Globus pallidus (tissue), 1 donor: ENCODE measurements around the gene MVD.
A peak's percentile ranks its signal among the peaks of the same experiment; 100 is the strongest.

ENCODE experiments used
- DNase-seq: peaks from one replicate; pipeline ENCODE4 v3.0.0-alpha.2; 2015; ENCODE audit warnings: low spot score

The MVD gene, protein sequence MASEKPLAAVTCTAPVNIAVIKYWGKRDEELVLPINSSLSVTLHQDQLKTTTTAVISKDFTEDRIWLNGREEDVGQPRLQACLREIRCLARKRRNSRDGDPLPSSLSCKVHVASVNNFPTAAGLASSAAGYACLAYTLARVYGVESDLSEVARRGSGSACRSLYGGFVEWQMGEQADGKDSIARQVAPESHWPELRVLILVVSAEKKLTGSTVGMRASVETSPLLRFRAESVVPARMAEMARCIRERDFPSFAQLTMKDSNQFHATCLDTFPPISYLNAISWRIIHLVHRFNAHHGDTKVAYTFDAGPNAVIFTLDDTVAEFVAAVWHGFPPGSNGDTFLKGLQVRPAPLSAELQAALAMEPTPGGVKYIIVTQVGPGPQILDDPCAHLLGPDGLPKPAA

DNA sequence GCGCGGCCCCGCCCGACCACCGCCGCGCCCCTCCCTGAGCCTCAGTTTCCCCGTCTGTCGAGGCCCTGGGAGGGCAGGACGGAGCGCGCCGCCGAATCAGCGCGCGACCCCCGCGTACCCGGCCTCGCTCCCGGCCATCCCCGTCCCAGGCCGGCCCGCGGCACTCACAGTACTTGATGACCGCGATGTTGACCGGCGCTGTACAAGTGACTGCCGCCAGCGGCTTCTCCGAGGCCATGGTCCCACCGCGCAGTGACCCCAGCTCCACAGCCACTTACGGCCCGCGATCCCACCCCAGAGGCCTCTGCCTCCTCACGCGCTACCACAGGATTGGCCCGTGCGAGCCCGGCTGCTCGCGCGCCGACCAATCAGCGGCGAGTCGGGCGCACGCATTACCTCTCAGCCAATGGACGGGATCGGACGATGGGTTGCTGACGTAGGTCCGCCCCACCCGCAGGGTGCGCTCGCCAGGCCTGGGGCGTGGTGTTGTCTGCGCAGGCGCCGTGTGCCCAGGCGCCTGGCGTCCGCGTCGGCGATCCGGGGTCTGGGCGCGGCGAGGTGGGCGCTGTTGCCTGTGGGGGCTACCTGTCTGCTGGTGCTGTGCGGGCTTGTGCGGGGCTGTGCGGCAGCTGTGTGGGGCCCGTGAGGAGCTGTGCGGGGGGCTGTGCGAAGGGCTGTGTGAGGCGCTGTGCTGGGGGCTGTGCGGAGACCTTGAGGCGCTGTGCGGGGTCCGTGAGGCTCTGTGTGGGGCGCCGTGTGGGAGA, at the start of gene MVD:
Gene MVD (minus strand): TSS at position 249 of the 764 bp plus-strand sequence. CDS start 11 bp downstream, at position 238.
- DNase-seq, result peak; percentile 97

DNA sequence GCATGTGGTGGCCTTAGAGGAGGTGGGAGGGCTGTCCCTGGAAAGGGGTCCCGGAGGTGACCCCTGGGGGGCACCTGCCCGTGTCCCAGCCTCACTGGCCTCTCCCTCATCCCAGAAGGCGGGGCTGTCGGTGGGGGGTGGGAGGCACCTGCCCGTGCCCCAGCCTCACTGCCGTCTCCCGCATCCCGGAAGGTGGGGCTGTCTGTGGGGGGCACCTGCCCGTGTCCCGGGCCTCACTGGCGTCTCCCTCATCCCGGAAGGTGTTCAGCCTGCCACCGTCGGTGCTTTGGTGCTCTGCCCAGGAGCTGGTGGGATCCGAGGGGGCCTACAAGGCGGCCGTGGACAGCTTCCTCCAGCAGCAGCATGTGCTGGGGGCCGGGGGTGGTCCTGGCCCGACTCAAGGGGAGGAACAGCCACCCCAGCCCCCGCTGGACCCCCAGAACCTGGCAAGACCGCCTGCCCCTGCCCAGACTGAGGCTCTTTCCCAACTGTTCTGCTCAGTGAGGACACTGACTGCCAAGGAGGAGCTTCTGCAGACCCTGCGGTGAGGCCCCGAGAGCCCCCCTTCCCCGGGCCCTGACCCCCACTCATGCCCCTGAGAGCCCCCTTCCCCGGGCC, 49.6 kb upstream of the MVD start:
- no peak for DNase-seq

DNA sequence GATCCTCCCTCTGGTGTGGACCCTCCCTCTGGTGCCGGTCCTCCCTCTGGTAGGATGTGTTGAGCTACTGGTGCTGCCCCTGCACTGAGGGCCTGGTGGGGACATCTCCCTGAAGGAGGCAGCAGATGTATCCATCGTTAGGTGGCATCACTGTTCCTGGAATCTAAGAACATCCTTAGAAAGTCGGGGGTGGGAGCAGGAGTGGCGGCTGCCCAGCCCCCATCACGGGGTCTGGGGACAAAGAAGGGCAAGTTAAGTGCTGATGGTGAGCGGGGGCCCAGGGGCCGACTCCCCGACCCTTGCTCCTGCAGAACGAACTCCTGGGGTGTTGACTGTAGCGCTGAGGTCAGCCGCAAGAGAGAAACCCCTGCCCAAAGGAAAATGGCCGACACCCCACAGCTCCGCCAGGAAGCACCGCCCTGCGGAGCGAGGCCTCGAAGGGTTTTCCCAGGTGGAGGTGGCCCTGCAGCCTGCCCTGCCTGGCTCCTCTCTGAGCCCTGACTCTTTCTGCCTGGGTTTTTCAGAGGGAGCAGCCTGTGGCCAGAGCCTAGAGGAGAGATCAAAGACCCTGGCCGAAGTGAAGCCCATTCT, 49.0 kb upstream of the MVD start:
- DNase-seq, result no peak

DNA sequence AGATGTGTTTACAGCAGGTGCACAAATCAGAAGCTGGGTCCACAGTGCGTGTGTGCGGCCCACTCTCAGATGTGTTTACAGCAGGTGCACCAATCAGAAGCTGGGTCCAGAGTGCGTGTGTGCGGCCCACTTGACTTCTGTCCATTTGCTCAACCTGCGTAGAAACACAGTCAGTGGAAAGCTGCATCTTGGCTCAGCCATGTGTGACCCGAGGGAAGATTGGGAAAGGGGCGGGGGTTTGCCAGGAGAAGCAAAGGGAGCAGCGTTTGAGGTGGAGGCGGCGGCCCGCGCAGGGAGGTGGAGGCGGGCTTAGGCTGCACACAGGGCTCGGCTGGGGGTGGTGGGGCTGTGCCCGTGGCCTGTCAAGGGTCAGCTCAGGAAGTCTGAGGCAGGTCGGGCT, 47.7 kb upstream of the MVD start:
- DNase-seq, result no peak

DNA sequence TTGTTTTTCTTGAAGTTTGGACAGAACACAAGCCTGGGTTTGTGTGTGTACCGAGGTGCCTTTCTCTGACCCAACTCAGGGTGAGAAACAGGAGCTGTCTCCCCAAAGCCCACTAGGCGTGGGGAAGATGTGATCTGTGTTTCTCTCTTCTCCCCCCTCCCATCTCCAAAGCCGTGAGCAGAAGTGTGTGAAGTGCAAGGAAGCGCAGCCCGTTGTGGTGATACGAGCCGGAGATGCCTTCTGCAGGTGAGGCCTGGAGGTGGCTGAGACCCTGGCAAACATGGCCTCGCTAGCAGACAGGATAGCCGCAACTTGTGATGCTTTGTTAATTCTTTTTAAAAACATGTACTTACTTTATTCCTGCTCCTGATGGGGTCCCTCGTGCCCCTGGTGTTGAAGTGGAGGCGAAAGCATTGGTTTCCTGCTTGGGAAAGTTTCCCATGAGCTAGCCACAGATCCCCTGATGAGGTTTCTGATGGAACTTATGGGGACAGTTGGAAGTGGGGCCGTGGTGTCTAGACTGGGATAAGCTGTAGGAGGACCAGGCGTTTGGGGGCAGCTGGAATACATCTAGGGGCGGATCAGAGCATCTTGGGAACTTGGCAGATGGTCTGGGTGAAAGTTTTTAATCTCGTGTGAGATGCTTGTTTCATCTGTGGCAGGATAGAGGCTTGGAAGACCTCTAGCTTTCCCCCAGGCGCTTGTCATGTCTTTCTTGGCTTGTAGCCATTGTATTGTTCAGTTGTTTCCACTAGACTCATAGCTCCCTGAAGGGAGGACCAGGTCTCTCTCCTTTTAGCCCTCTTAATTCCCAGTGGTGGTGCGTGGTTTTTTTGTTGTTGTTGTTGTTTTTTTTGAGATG, 44.3 kb upstream of the MVD start:
- DNase-seq, result no peak

DNA sequence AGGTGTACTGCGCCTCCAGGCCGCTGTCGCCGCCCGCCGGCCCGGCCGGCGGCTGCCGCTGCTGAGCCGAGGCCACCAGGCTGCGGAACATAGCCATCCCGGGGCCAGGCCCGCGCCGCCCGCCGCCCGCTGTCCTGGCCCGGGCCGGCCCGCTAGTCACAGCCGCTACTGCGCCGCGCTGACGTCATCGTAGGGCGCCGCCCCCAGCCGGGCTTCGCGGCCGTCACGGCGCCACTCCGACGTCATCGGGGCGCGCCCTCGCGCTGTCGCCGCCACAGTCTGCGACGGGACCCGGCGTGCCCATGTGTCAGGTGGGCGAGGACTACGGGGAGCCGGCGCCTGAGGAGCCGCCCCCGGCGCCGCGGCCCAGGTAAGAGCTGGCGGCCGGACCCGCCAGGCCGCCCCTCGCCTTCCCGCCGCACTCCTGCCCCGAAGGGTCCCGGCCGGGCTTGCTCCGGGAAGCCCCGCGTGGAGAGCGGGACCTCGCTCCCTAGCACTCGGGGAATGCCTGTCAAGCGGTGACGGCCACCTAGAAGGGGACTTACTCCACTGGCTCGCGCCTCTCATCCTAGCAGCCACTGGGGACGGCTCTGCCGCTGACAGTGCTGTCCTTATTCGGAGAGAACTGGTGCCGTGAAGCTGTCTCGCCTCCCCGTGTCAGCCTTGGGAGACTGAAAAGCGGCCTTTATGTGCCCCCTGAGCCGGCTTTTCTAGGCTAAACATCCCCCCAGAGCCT, 43.5 kb upstream of the MVD start, which contains the start of the genes CTU2 and RNF166:
Gene CTU2 (plus strand): TSS at position 275 of the 736 bp plus-strand sequence. CDS start 28 bp downstream, at position 303.
Gene RNF166 (minus strand): TSS at position 180 of the 736 bp plus-strand sequence. CDS start 83 bp downstream, at position 97.
- DNase-seq, result peak; percentile 86

DNA sequence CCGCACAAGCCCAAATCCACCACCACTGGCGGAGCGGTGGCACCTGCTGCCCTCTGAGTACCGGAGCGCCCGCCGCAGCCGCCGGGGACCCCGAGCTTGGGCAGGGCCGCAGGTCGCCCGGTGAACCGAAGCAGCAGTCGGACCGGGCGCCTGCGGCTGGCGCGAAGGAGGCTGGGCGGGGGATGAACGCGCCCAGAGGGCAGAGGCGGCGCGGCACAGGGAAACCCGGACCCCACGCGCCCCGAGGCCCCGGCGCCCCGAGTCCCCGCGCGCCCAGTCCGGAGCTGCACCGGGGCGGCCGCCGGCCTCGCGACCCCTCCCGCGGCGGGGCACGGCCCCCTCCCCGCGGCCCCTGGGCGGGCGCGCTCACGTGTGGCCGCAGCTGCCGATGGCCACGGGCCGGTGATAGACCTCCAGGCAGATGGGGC, 42.9 kb upstream of the MVD start:
- no peak for DNase-seq

DNA sequence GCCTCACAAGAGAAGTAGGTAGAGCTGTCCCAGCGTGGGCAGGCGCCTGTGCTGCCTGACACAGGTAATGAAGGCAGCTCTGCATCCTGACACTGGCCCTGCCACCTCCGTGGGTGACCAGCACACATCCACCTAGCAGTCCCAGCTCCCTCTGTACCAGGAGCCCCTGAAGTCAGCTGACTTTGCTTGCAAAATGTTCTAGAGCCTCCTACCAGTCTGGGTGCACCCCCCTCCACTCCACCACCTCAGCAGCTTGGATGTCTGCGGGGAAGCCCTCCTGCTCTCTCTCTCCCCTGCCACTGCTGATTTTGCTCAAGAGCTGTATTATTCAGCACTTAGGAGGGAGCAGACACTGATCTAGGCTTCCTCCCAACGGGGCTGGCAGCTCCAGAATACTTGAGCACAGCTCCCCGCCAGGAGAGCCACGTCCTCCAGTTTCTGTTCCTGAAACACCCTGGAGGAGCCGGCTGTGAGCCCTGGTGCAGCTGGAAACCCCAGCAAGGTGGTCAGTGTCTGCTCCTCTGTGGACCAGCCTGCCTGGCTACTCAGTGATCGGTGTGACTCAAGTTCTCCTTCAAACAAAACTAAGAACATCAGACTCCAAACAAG, 42.3 kb upstream of the MVD start:
- no peak for DNase-seq

DNA sequence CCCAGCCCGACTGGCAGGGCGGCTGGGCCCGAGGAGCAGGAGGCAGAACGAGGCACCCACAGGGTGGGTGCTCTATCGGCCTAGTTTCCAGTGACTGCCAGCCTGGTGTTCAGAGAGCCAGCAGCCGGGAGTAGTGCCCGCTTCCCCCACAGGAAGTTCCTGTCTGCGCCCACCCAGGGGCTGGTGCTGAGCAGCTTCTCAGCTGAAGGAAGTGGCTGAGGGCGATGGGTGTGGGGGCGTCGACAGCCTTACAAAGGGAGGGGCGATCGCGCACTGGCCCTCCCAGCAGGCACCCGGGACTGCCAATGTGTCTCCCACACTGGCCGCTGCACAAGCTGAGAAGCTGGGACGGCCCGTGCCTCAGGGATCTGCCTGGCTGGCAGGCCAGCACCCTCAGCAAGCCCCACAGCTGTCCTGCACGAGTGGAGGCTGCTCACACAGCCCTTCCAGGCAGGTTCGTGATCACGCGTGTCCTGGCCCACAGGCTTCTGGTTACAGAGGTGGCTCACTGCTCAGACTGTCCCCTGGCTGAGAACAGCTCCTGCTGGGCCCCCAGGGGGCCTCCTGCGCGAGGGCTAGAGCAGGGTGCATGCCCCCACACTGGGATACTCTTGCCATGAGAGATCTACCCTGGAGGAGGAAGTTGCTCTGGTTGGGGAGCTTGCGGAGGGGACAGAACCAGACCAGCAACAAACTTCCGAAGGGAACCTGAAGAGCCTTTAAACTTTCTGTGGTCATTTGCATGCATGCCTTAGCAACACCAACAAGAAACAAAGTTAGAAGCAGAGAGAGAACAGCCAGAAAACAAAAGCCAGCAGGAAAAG, 40.8 kb upstream of the MVD start:
- DNase-seq, result peak; percentile 63

DNA sequence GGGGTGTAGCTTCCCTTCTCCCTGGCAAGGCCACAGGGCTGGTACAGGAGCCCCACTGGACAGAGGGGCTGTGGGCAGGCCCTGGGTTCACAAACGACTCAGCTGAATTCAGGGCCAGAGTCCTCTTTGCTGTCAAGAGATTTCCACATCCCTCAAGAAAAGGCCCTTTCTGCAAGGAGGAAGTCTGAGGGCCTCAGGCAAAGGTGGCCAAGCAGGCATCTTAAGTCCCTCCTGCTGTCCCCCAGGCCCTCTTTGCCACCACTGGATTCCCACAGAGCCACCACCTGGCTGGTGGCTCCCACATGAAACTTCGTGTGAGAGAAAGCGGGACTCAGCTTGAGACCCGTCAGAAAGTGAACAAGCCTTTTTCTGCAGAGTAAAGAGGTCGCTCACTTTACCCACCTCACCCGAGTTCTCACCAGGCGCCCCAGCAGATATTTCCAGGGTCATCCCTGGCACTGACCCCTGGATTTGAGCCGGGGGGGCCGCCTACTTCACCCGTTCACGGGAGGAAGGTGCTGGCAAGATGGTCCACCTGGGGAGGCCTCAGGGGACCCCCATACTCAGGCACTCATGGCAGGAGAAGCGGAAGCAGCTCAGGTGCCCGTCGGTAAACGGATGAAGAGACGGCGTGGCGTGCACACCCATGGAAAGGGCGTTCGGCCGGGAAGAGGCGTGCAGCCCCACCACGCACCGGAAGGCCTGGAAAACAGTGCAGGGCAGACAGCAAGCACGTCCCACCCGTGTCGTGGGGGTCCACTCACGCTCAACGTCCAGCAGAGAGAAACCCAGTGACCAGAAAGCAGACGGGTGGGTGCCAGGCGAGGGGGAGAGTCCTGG, 39.7 kb upstream of the MVD start:
- DNase-seq, result no peak

DNA sequence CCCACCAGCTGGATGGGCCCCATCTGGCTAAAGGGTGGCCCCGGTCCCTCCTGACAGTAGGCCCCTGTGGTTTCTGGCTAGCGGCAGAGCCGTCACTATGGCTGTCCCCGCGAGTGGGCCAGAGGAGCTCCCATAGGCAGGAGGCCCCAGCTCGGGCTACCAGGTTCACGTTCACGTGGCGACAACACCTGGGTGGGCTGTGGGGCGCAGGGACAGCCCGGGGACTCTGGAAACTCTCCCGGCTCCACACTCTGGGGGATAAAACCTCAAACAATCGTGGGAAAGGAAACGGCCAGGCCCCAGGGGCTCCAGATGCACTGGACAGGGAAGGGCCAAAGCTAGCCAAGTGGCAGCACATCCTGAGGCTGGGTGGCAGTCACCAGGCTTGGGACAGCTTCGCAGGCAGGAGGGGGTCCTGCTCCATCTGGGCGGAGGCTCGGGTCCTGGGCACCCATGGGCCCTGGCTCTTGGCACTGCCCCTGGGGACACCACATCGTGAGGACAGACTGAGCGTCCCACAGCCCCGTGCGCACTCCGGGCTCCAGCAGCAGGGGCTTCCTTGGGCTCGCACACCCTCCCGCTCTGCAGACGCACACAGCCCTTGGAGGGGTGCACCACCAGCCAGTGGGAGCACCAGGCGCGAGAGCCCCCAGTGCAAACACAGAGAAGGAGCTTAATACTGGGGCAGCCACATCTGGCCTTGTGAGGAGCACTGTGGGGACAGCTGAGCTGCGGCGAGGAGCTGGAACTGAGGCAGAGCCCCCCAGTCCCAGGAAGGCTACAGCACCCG, 38.9 kb upstream of the MVD start:
- no peak for DNase-seq

DNA sequence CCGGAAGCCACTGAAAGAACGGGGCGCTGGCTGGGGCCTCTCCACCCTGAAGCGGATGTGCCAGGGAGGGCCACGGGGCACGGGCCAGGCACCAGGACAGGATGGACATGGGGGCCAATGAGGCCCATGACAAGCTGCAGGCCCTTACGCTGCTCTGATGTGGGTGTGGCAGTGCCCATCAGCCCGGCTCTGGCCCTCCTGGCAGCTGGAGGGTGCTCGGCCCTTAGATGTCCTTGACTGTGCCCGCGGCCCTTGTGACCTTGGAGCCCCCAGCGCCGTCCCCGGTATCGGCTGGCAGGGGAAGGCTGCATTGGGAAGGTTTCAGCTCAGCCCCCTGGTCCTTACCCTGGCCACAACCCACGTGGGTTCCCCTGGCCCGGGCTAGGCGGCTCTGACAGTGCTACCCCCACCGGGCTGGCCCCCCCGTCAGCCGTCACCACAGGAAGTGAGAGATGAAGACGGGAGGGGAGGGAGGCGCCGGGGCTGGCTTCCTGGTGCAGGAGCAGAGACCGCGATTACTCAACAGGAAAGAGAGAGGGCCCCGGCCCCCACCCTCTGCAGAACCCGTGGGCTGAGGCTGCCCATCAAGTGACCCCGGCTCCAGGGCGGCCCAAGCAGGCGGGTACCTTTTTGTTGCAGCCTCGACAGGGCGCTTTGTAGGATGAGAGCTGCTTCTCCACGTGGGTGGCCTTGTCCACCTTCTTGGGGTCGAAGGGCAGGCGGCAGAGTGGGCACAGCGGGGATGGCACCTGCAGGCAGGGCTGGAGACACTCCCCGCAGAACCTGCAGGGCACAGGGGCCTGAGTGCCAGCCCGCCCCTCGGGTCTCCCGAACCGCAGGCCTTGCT, 38.0 kb upstream of the MVD start:
- peak; percentile 67 for DNase-seq

DNA sequence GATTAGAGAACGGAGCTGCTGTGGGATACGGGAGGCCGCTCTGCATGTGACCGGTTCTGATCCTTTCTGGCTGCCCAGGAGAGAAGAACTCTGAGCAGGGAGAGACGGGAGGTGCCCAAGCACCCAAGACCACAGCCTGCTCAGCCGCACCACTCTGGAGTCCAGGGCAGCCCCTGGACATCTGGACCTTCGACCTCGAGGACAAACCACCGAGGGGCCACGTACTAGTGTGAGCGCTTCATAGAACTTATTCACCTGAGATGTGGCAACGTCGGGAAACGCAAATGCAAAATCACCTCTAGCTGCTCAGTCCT, 37.4 kb upstream of the MVD start:
- no peak for DNase-seq

DNA sequence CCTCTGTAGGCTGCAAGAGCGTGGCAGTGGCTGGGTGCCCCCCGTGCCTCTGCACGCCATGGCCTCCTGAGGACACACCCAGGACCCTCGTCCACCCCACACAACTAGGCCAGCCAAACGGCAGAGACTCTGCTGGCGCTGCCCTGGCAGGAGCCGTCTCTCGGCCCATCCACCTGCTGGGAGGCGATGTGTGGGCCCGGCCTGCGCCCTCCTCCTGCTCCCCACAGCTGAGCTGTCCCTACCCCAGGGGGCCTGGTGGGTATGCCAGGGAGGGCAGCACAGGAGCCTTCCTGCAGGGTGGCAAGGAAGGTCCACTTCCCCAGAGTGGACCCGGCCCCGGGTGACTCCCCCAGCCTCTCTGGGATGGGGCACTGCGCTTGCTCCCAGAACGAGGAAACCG, 36.3 kb upstream of the MVD start:
- no peak for DNase-seq

DNA sequence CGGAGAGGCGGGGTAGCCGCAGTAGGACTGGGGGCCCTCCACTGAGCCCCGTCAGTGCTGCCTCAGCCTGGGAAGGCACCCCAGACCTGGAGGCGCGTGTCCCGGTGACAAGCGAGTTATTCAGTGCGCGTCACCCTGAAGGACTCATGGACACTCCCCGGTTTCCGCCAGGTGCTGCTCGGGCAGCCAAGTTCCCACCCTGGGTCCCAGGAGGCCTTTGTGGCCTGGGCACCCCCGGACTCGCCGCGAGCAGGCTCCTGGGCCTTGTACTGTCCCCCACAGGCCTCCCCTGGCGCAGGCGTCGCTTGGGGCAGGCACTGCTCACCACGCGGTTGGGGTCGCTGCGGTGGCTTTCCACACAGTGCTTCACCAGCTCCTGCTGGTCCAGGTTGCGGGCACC, 35.8 kb upstream of the MVD start:
- DNase-seq, result no peak

DNA sequence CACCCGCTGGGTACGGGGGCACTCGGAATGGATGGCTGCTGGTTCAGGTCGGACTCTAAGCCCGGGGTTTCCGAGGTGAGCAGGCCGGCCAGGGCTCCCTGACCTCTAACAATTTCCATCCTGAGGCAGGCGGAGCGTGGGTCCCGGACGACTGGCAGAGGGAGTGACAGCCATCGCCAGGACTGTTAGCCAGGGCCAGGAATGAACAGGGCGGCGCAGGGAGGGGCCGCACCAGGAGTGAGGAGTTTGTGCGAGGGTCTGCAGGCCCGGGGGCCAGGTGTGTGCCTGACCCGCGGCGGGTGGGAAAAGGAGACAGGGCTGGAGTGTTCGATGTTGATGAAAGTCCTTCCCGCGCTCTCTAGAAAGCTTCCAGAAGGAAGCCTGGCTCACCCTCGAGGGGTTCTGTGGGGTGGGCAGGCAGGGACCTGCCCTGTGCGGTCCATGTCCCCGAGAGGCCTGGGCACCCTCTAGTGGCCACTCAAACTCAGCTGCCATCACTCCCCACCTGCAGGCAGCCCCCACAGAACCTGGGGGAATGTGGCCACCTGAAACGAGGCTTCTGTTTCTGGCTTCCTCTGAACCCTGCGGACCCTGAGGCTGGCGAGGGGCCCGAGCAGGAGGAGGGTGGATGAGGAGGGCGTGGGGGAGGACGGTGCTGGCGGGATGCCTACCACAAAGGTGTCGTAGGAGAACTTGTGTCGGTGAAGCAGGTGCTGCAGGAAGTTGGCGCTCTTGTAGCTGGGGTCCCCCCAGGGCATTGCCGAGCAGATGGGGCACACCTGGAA, 35.1 kb upstream of the MVD start:
- no peak for DNase-seq
